ENCODE measurements around the gene ALK.

GRCh38 chr2:29850794-29851193 lies 70.6 kb downstream of the ALK start:
- TF ChIP-seq CTCF (IDR thresholded peaks at IDR 0.05) (no peak), POLR2A (IDR thresholded peaks at IDR 0.05) (no peak), POLR2AphosphoS5 (IDR thresholded peaks at IDR 0.05) (no peak), EP300 (IDR thresholded peaks at IDR 0.05) (no peak)
